ENCODE data around the gene GRM5. TPM values are rescaled to one million over a fixed set of nuclear protein-coding genes. Genes with fewer than 3 reads are reported as not detected.
"Not testable (repeated sequence)": the region's sequence is repeated elsewhere in the genome, so short reads cannot be mapped to it uniquely, and the experiment has no call there.

GRM5 gene
- total RNA-seq, 1 experiment from 2014 or later: not detected

DNA sequence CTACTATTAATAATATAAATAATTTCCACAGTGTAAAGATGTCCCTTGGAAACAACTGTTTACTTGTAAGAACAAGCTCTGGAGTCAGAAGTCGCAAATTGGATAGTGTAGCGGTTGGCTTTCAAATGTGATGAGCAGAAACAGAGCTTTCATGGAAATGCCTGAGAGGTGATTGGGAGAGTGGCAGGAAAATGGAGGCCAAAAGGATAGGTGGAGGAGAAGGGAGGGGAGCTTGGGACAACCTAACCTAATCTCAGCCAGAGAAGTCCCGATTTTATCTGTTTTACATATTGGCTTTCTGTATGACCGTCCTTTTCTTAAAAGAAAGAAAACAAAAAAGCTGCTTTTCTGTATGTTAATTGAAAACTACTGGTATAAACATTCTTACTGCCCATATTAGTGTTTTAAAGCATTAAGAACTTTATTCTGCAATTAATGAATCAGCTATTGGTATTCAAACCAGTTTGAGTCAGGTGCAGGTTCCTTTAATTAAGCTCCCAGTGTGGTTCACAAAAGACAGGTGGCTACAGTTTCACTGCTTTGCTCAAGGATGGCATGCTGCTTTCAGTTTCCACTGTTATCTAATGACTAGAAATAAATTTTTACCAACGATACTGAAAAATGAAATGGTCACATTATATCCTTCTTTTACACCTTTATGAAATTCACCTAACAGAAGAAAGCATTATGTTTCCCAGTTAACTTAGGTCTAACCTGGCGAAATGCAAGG lies 117.8 kb downstream of the GRM5 start:
- DNase-seq (ENCODE audit: low read depth in 1 of 2, low spot score in 2 of 2); H3K4me3 ChIP-seq; H3K36me3 ChIP-seq; H3K27me3 ChIP-seq (replicated peaks); H3K9me3 ChIP-seq (replicated peaks); H3K27ac ChIP-seq; H3K4me1 ChIP-seq (replicated peaks): not testable (repeated sequence)

DNA sequence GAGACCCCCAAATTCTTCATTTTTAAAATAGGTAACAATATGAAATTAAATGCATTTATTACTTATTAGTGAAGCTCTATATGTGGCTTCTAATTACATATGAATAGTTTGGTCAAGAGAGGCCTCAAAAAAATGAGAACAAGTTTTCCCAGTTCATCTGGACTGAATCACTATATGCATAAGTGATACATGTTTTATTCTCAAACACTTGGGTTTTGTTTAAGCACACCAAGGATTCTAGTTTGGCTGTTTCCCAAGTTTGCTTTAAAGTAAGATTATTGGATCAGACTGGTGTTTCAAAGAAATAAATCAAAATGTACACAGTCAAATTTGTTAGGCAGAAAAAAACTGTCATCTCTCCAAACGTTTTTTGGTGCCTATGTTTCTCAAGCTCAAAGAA lies 136.1 kb downstream of the GRM5 start:
- not testable (repeated sequence) for H3K4me3 ChIP-seq; H3K4me1 ChIP-seq (replicated peaks); DNase-seq (ENCODE audit: low read depth in 1 of 2, low spot score in 2 of 2); H3K27ac ChIP-seq; H3K27me3 ChIP-seq (replicated peaks); H3K36me3 ChIP-seq; H3K9me3 ChIP-seq (replicated peaks)

DNA sequence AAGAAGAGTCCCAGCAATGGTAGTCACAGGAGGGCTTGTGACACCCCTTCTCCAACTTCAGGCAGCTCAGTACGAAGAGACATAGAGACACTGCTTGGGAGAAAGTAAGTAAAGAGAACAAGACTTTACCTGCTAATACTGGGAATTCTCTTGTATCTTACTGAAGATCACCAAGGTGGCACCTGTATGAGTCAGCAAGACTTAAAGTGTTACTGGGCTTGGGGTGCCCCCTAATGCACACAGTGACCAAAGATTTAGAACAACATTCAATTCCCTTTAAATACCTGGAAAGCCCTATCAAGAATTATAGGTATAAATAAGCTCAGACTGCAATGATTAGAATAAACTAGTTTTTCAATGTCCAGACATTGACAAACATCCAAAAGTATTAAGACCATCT lies 148.7 kb downstream of the GRM5 start:
- not testable (repeated sequence) for H3K27ac ChIP-seq; H3K4me3 ChIP-seq; H3K9me3 ChIP-seq (replicated peaks); H3K4me1 ChIP-seq (replicated peaks); H3K36me3 ChIP-seq; DNase-seq (ENCODE audit: low read depth in 1 of 2, low spot score in 2 of 2); H3K27me3 ChIP-seq (replicated peaks)

DNA sequence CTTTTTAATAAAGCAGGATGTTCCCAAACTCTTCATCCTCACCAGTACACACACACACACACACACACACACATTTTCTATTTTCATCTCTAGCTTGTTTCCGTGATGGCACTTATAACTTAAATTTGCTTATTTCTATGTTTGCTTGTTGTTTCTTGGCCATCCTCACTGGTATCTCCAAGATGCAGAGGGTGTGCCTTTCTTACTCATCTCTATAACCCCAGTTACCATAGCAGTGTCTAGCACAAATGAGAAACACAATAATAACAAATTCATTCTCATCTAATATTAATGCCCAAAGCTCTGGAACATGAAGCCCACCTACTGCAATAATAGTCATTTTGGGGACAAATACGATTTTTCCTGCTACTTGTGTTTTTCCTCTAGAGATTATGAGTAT lies 156.3 kb downstream of the GRM5 start:
- H3K4me1 ChIP-seq (replicated peaks): no peaks in the 10 kb centered on the region
- H3K27ac ChIP-seq: no peak overlapping the region
- no peaks in the 10 kb centered on the region for H3K36me3 ChIP-seq
- H3K9me3 ChIP-seq (replicated peaks): no peaks in the 10 kb centered on the region
- DNase-seq (ENCODE audit: low read depth in 1 of 2, low spot score in 2 of 2): no peak
- H3K4me3 ChIP-seq: no peak overlapping the region
- no peaks in the 10 kb centered on the region for H3K27me3 ChIP-seq (replicated peaks)

DNA sequence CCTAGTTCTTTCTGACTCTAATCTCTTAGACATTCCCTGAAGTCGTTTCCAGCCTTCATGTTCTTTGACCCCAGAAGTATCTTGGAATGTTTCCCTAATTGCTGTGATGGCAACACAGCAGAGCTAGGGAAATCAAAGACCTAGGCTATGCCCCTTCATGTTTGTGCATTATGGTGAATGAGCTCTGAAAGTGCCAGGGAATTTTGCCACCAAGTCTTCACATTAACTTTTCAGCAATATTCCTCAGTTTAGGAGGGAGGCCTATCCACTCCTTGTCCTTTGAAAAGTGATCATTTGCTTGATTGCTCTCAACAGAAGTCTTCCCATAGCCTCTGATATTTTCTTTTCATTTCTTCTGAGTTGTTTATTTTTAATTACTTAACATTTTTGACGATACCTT lies 164.3 kb downstream of the GRM5 start:
- not testable (repeated sequence) for H3K4me1 ChIP-seq (replicated peaks); H3K36me3 ChIP-seq; DNase-seq (ENCODE audit: low read depth in 1 of 2, low spot score in 2 of 2)

DNA sequence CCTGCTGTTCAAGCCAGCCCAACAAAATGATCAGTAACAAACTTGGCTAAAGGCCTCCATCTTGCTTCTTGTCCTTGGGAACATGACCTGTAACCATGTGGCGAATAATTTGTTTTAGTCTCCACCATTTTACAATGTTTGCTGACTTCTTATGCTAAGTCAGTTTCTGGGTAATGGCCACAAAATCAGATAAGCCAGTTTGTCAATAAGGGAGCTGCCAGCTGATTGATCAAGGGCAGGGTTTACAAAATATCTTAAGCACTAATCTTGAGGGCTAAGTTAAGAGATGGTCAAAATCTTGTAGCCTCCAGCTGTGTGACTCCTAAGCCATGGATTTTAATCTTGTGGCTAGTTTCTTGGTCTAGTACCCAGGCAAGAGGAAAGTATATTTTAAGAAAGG lies 176.9 kb downstream of the GRM5 start:
- H3K9me3 ChIP-seq (replicated peaks); H3K4me3 ChIP-seq; H3K27me3 ChIP-seq (replicated peaks); H3K4me1 ChIP-seq (replicated peaks); DNase-seq (ENCODE audit: low read depth in 1 of 2, low spot score in 2 of 2); H3K36me3 ChIP-seq; H3K27ac ChIP-seq: not testable (repeated sequence)

More for the DNA sequence above, 164.3 kb downstream of the GRM5 start:
- H3K4me3 ChIP-seq; H3K27me3 ChIP-seq (replicated peaks); H3K27ac ChIP-seq; H3K9me3 ChIP-seq (replicated peaks): not testable (repeated sequence)

DNA sequence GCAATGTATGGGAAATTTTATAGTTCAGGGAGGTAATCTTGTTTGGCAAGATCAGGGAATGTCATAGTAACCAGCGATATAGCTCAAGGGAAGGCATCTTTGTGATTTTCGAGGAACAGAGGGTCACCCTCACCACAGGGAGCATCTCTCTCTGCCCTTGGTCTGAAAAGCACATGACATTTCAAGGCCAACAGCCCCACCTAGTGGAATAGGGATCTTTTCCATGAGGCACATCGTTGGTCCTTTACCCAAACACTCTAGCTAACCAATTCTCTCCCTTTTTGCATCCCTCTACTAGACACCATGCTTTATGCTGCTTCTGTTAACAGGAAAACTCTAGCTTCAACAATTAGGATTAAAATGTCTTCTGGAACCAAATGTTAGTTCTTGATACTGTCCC lies 179.0 kb downstream of the GRM5 start:
- H3K9me3 ChIP-seq (replicated peaks): no peaks in the 10 kb centered on the region
- no peak overlapping the region for H3K27ac ChIP-seq
- no peaks in the 10 kb centered on the region for H3K27me3 ChIP-seq (replicated peaks)
- H3K36me3 ChIP-seq: no peaks in the 10 kb centered on the region
- no peak for DNase-seq (ENCODE audit: low read depth in 1 of 2, low spot score in 2 of 2)
- H3K4me3 ChIP-seq: no peak overlapping the region
- H3K4me1 ChIP-seq (replicated peaks): no peaks in the 10 kb centered on the region

DNA sequence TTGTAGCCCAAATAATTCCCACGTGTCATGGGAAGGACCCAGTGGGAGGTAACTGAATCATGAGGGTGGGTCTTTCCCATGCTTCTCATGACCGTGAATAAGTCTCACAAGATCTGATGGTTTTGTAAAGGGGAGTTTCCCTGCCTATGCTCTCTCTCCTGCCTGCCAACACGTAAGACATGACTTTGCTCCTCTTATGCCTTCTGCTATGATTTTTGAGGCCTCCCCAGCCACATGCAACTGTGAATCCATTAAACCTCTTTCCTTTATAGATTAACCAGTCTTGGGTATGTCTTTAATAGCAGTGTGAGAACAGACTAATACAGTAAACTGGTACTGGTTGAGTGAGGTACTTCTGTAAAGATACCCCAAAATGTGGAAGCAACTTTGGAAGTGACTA lies 183.0 kb downstream of the GRM5 start:
- not testable (repeated sequence) for H3K27me3 ChIP-seq (replicated peaks); H3K27ac ChIP-seq; H3K36me3 ChIP-seq

DNA sequence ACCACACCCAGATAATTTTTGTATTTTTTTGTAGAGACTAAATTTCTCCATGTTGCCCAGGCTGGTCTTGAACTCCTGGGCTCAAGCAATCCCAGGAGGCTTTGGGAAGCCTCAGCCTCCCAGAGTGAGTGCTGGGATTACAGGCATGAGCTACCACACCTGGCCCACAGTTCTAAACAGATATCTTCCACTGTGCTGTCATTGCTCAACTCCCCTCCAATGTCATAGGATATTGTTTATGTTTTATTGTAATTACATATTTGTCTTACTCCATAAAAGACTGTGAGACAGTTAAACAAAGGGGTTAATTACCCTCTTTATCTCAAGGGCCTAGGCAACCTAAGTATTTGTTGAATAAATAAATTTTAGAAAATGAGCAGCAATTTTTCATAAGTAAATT lies 204.2 kb downstream of the GRM5 start:
- H3K36me3 ChIP-seq: no peaks in the 10 kb centered on the region
- H3K4me3 ChIP-seq: no peak overlapping the region
- no peak overlapping the region for H3K27ac ChIP-seq
- H3K27me3 ChIP-seq (replicated peaks): no peaks in the 10 kb centered on the region
- H3K4me1 ChIP-seq (replicated peaks): no peaks in the 10 kb centered on the region
- no peak for DNase-seq (ENCODE audit: low read depth in 1 of 2, low spot score in 2 of 2)
- H3K9me3 ChIP-seq (replicated peaks): no peaks in the 10 kb centered on the region

More for the DNA sequence above, 183.0 kb downstream of the GRM5 start:
- H3K4me3 ChIP-seq; H3K4me1 ChIP-seq (replicated peaks); DNase-seq (ENCODE audit: low read depth in 1 of 2, low spot score in 2 of 2); H3K9me3 ChIP-seq (replicated peaks): not testable (repeated sequence)

DNA sequence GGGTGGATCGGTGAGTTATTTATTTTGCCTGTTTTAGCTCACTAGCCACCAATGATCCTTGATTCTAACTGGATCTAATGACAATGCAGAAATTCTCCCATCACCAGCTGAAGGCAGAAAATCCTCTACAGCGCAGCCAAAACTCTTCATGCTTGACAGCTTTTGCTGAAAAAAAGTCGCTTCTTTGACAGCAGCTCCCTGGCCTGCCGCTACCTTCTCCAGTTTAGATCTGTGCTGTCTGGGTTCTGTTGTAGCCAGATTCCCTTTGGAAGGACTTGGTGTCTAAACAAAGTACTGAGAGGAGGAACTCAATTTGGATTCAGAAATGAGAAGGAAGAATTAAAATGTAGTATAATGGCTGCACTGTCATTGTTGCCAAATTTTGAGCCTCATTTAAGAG lies 205.4 kb downstream of the GRM5 start:
- H3K36me3 ChIP-seq: not testable (repeated sequence)

DNA sequence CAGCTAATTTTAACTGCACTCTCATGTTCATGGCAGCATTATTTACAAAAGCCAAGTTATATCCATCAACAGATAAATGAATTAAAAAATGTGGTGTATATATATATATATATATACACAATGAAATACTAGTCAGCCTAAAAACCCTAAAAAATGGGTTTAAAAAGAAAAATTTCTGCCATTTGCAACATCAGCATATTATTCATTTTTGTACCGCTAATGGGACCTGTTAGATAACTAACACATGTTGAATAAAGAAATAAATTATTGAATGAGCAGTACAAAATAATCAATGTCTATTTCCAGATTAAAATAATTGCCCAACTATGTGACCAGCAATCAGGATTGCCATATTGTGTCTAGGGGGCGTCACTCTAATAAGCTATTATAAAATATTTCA lies 211.8 kb downstream of the GRM5 start:
- DNase-seq (ENCODE audit: low read depth in 1 of 2, low spot score in 2 of 2); H3K4me3 ChIP-seq: not testable (repeated sequence)

More for the DNA sequence above, 205.4 kb downstream of the GRM5 start:
- H3K4me3 ChIP-seq; DNase-seq (ENCODE audit: low read depth in 1 of 2, low spot score in 2 of 2); H3K27me3 ChIP-seq (replicated peaks); H3K4me1 ChIP-seq (replicated peaks); H3K27ac ChIP-seq; H3K9me3 ChIP-seq (replicated peaks): not testable (repeated sequence)

DNA sequence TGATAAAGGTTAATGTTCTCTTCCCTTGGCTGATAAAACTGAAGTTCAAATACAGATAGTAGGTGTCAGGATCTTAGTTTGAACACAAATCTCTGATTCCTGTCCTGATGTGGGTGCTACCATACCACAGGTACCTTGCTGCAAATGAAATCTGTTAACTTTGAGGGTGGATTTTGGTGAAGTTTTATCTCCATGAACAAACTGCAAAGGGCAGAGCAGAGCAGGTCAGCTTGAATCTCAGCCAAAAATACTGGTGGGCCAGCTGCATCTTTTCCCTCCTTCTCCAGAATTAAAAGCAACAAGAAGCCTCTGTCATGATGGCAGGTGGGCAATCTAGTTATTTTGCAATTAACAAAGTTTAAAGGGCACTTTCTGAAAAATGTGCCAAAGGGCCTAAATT lies 214.2 kb downstream of the GRM5 start:
- not testable (repeated sequence) for H3K27ac ChIP-seq; H3K4me1 ChIP-seq (replicated peaks); H3K9me3 ChIP-seq (replicated peaks); H3K4me3 ChIP-seq; H3K36me3 ChIP-seq; DNase-seq (ENCODE audit: low read depth in 1 of 2, low spot score in 2 of 2); H3K27me3 ChIP-seq (replicated peaks)

More for the DNA sequence above, 211.8 kb downstream of the GRM5 start:
- not testable (repeated sequence) for H3K4me1 ChIP-seq (replicated peaks); H3K27ac ChIP-seq; H3K9me3 ChIP-seq (replicated peaks); H3K27me3 ChIP-seq (replicated peaks); H3K36me3 ChIP-seq

DNA sequence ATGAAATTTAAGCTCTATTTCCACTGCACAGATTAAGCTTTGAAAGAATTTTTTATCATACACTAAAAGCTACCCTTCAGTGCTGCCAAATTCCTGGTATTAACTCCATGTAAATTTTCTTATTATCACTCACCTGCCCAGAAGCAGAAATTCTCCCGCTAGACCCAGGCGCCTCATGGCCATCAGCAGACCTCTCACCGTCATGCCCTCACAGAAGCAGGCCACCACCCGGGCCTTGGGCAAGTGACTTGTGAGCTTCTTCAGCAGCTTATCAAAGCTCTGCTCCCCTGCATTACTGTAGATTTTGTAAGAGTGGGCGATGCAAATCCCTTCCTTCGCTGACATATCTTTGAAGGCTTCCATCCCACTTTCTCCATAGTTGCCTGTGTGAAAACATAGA lies 216.0 kb downstream of the GRM5 start:
- not testable (repeated sequence) for H3K27me3 ChIP-seq (replicated peaks); DNase-seq (ENCODE audit: low read depth in 1 of 2, low spot score in 2 of 2); H3K4me1 ChIP-seq (replicated peaks); H3K4me3 ChIP-seq; H3K27ac ChIP-seq; H3K36me3 ChIP-seq; H3K9me3 ChIP-seq (replicated peaks)

DNA sequence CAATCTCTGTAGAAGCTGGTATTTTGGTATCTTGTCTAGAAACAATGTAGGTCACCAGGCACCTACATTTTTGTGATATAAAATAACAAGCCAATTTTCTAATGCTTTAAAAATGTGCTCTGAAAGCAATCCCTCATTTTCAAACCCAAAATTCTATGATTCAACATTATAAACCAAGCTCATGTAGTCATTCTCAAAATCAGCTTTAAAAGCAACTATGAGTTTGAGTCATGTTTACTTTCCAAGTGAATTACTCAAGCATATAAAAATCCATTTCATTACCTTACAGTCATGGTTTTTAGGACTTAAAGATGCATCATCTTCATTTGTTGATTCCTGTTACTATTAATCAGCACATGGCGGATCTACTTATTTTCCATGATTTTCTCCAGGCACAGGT lies 216.4 kb downstream of the GRM5 start:
- Histone ChIP-seq H3K27ac (no peak overlapping the region), H3K4me3 (no peak overlapping the region), H3K36me3 (no peaks in the 10 kb centered on the region), H3K9me3 (replicated peaks) (no peaks in the 10 kb centered on the region), H3K27me3 (replicated peaks) (no peaks in the 10 kb centered on the region), H3K4me1 (replicated peaks) (no peaks in the 10 kb centered on the region)
- DNase-seq (ENCODE audit: low read depth in 1 of 2, low spot score in 2 of 2): no peak

DNA sequence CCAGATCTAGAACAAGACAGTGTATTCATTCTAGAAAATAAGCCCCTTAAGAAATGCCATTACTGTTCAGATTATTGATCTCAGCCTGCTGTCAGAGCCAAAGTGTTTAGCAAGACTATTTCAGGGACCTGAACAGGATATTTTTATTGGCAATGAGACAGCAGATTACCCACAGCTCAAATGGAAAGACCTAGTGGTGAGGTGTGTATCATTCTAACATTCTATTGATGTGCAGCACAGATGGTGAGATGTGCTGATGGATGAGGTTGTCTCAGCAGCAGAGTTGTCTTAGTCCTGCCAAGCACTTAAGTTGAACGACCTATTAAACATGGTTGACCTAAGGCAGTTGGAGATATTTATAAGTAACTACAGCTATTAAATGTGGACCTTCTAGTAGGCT lies 219.5 kb downstream of the GRM5 start:
- not testable (repeated sequence) for H3K4me3 ChIP-seq; H3K36me3 ChIP-seq; H3K4me1 ChIP-seq (replicated peaks); H3K27me3 ChIP-seq (replicated peaks); H3K27ac ChIP-seq; DNase-seq (ENCODE audit: low read depth in 1 of 2, low spot score in 2 of 2); H3K9me3 ChIP-seq (replicated peaks)
